HCT116 (cell line): Measurements from ENCODE around the gene SLC16A4. TPM values are rescaled to one million over a fixed set of nuclear protein-coding genes. Genes with fewer than 3 reads are reported as not detected.
A peak's percentile ranks its signal among the peaks of the same experiment; 100 is the strongest.

ENCODE experiments used
- ATAC-seq: fragments of 200-7000 bp; cut with Tn5 transposase; 2 replicates; pipeline ENCODE4 v1.9.1; 2020; ENCODE audit warnings: mild to moderate bottlenecking, moderate library complexity
- BruUV-seq: library from RNA; stranded (reverse); fragments of 400-500 nt; replicated peaks from 2 replicates; lab custom pipeline; 2021; lab: Mats Ljungman, UMichigan
- CTCF ChIA-PET: fragments of 300-600 bp; sonication (Branson Sonifier 250); formaldehyde crosslinking; loops from one replicate; lab custom pipeline; 2021; ENCODE audit warnings: antibody characterized with exemption; lab: Charles Lee
- POLR2A ChIA-PET: fragments of 300-600, 350-600 bp; sonication (Branson Sonifier 250); formaldehyde crosslinking; loops from one replicate; lab custom pipeline; 2021; ENCODE audit warnings: antibody characterized with exemption; lab: Charles Lee
- RAD21 ChIA-PET, 2 experiments: fragments of 300-600 bp; sonication (Branson Sonifier 250); formaldehyde crosslinking; loops; one replicate each; lab custom pipeline; 2023; ENCODE audit warnings: low total read pairs in 2 of 2; ENCODE audit not compliant: uncharacterized antibody in 2 of 2, unreplicated experiment in 2 of 2, low non-redundant PET in 1 of 2; lab: Charles Lee
- DNase-seq: peaks from one replicate; pipeline ENCODE4 v3.0.0-alpha.2; 2010; ENCODE audit warnings: low read depth, low spot score
- H2AFZ ChIP-seq: fragments of 200-600 bp; shearing (Covaris generic), sonication (generic); 2 replicates; pipeline ENCODE4 v1.6.1; 2017; ENCODE audit warnings: low read depth, mixed run types, mixed read lengths, antibody characterized with exemption, low read length; ENCODE audit not compliant: poor library complexity, severe bottlenecking
- H3K27ac ChIP-seq: 2 replicates; pipeline ENCODE4 v1.5.1; 2012; ENCODE audit warnings: low read depth, low read length
- H3K27me3 ChIP-seq: fragments of 200-600 bp; sonication (generic); 2 replicates; pipeline ENCODE4 v1.6.1; 2016; ENCODE audit warnings: mixed run types, low read length, mixed read lengths; ENCODE audit not compliant: insufficient read depth
- H3K36me3 ChIP-seq, 2 experiments: fragments of 200-500 bp in 1 of 2; fragments of 200-600 bp in 1 of 2; sonication (Bioruptor generic) in 1 of 2; sonication (generic) in 1 of 2; 2 replicates each; pipeline versions ENCODE4 v1.5.1 to v1.6.1; 2014 to 2016; ENCODE audit warnings: low read length in 2 of 2, inconsistent platforms in 1 of 2, mixed read lengths in 1 of 2, mixed run types in 1 of 2; ENCODE audit not compliant: insufficient read depth in 2 of 2, control insufficient read depth in 1 of 2
- H3K4me1 ChIP-seq, 2 experiments: fragments of 200-600 bp in 1 of 2; sonication (generic) in 1 of 2; 2 replicates each; pipeline versions ENCODE4 v1.5.1 to v1.6.1; 2012 to 2017; ENCODE audit warnings: low read length in 2 of 2, inconsistent platforms in 1 of 2, mild to moderate bottlenecking in 1 of 2, mixed read lengths in 1 of 2, mixed run types in 1 of 2, moderate library complexity in 1 of 2; ENCODE audit not compliant: insufficient read depth in 2 of 2, control insufficient read depth in 1 of 2
- H3K4me2 ChIP-seq: fragments of 200-600 bp; sonication (generic); 2 replicates; pipeline ENCODE4 v1.6.1; 2017; ENCODE audit warnings: mixed run types, low read length, mixed read lengths
- H3K4me3 ChIP-seq, 2 experiments: fragments of 200-600 bp in 1 of 2; sonication (generic) in 1 of 2; replicated peaks in 1 of 2; 2 replicates each; pipeline ENCODE4 v1.5.1; 2011 to 2016; ENCODE audit warnings: low read length in 2 of 2, control low read depth in 1 of 2, low read depth in 1 of 2, mild to moderate bottlenecking in 1 of 2, mixed read lengths in 1 of 2, mixed run types in 1 of 2
- H3K79me2 ChIP-seq: fragments of 200-600 bp; sonication (generic); 2 replicates; pipeline ENCODE4 v1.6.1; 2017; ENCODE audit warnings: mild to moderate bottlenecking, mixed run types, low read length, moderate library complexity, mixed read lengths; ENCODE audit not compliant: insufficient read depth
- H3K9ac ChIP-seq: fragments of 200-600 bp; sonication (generic); 2 replicates; pipeline ENCODE4 v1.6.1; 2016; ENCODE audit warnings: low read length, mixed read lengths
- H3K9me2 ChIP-seq: fragments of 200-600 bp; sonication (generic), shearing (Covaris generic); 2 replicates; pipeline ENCODE4 v1.6.1; 2017; ENCODE audit warnings: mixed run types, mild to moderate bottlenecking, moderate library complexity; ENCODE audit not compliant: insufficient read depth
- H3K9me3 ChIP-seq, 2 experiments: fragments of 200-500 bp in 1 of 2; fragments of 200-600 bp in 1 of 2; sonication (Bioruptor generic) in 1 of 2; sonication (generic) in 1 of 2; 2 replicates each; pipeline ENCODE4 v1.6.1; 2014 to 2017; ENCODE audit warnings: low read length in 2 of 2, mixed read lengths in 2 of 2, inconsistent platforms in 1 of 2, low read depth in 1 of 2, mild to moderate bottlenecking in 1 of 2, mixed run types in 1 of 2, moderate library complexity in 1 of 2; ENCODE audit not compliant: control insufficient read depth in 1 of 2, insufficient read depth in 1 of 2
- H4K20me1 ChIP-seq: fragments of 200-600 bp; sonication (generic), shearing (Covaris generic); 2 replicates; pipeline ENCODE4 v1.6.1; 2017; ENCODE audit warnings: mixed run types, mild to moderate bottlenecking, moderate library complexity; ENCODE audit not compliant: insufficient read depth
- CEBPB ChIP-seq: IDR thresholded peaks from 2 replicates; pipeline ENCODE4 v1.6.1; 2012; ENCODE audit warnings: low read depth
- ELF1 ChIP-seq: IDR thresholded peaks from 2 replicates; pipeline ENCODE4 v1.6.1; 2012; ENCODE audit warnings: low read depth, borderline replicate concordance
- EZH2phosphoT487 ChIP-seq: fragments of 200-600 bp; IDR thresholded peaks from 2 replicates; pipeline ENCODE4 v1.6.1; 2018; ENCODE audit warnings: antibody characterized with exemption, borderline replicate concordance
- POLR2A ChIP-seq: IDR thresholded peaks from 2 replicates; pipeline ENCODE4 v1.7.0; 2011; ENCODE audit warnings: borderline replicate concordance; ENCODE audit not compliant: insufficient read depth, insufficient read length; ENCODE audit errors: extremely low read depth
- SIN3A ChIP-seq: IDR thresholded peaks from 2 replicates; pipeline ENCODE4 v1.6.1; 2012; ENCODE audit warnings: low read depth
- SP1 ChIP-seq: IDR thresholded peaks from 2 replicates; pipeline ENCODE4 v1.6.1; 2012; ENCODE audit warnings: low read depth
- TCF7L2 ChIP-seq: IDR thresholded peaks from 2 replicates; pipeline ENCODE4 v1.7.0; 2011; ENCODE audit warnings: borderline replicate concordance, inconsistent platforms; ENCODE audit not compliant: insufficient read depth, insufficient read length; ENCODE audit errors: extremely low read depth
- YY1 ChIP-seq: IDR thresholded peaks from 2 replicates; pipeline ENCODE4 v1.6.1; 2011; ENCODE audit warnings: low read length, low read depth, moderate library complexity, mild to moderate bottlenecking; ENCODE audit not compliant: insufficient replicate concordance; ENCODE audit errors: extremely low read depth
- ZFX ChIP-seq: fragments of 450-650 bp; IDR thresholded peaks from 2 replicates; pipeline ENCODE4 v1.6.1; 2017
- ZNF274 ChIP-seq: fragments of 200-500 bp; sonication (Bioruptor generic); IDR thresholded peaks from 2 replicates; pipeline ENCODE4 v1.6.1; 2014; ENCODE audit warnings: mild to moderate bottlenecking, low read depth, low read length, inconsistent platforms
- intact Hi-C: fragments of 100-400 bp; cut with micrococcal nuclease; formaldehyde crosslinking; loops from 2 replicates; pipeline ENCODE4 v1.10.0; 2022
- total RNA-seq: library from RNA; stranded (reverse); gene quantifications from one replicate; pipeline ENCODE4 v1.2.1, GENCODE V29; 2021; ENCODE audit not compliant: unreplicated experiment
- TF ChIP-seq, protein P1 (sequence below): IDR thresholded peaks from 2 replicates; pipeline ENCODE4 v1.6.1; 2012
- TF ChIP-seq, protein P2 (sequence below): IDR thresholded peaks from 2 replicates; pipeline ENCODE4 v1.6.1; 2012; ENCODE audit warnings: low read depth
- TF ChIP-seq, protein P3 (sequence below): IDR thresholded peaks from 2 replicates; pipeline ENCODE4 v1.6.1; 2012

Gene SLC16A4
- total RNA-seq, 1 experiment from 2014 or later, result 0.20 TPM

DNA sequence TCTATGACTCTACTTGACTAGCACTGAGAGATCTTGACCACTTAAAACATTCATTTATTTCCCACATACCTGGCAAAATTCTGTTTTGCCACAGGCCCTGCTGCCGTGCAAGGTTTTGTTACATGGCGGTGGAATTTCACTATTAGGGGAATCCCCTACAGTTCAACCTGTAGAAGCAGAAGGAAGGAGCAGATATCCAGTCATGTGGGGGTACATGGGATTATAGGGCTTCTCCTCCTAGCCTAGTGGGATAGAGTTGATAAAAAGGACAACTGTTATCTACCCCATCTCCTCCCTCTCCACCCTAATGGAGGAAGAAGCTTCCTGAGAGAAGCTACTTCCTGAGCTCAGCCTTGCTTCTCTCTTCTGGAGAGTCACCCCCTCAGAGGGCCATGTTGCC, 42.4 kb upstream of the SLC16A4 start:
- Histone ChIP-seq H3K9me3 (no peaks in the 10 kb centered on the region), H3K27me3 (0 out of 2 replicates have a peak, but pooled peaks cover 6% of the 10 kb centered on the region), H3K4me3 (no peak overlapping the region), H3K36me3 (no peaks in the 10 kb centered on the region), H3K27ac (no peak overlapping the region), H3K9me2 (no peaks in the 10 kb centered on the region), H3K4me2 (peak overlapping the region; percentile 64), H2AFZ (no peak overlapping the region), H3K79me2 (no peaks in the 10 kb centered on the region), H3K9ac (no peak overlapping the region), H4K20me1 (no peaks in the 10 kb centered on the region), H3K4me1 (peaks cover 24 to 39% of the 10 kb centered on the region in 2 experiments)
- ATAC-seq (no peak), DNase-seq (no peak)
- TF ChIP-seq, protein P1, sequence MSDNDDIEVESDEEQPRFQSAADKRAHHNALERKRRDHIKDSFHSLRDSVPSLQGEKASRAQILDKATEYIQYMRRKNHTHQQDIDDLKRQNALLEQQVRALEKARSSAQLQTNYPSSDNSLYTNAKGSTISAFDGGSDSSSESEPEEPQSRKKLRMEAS, result no peak
- no peak for TF ChIP-seq ZFX
- TF ChIP-seq POLR2A, result no peak
- TF ChIP-seq, protein P2, sequence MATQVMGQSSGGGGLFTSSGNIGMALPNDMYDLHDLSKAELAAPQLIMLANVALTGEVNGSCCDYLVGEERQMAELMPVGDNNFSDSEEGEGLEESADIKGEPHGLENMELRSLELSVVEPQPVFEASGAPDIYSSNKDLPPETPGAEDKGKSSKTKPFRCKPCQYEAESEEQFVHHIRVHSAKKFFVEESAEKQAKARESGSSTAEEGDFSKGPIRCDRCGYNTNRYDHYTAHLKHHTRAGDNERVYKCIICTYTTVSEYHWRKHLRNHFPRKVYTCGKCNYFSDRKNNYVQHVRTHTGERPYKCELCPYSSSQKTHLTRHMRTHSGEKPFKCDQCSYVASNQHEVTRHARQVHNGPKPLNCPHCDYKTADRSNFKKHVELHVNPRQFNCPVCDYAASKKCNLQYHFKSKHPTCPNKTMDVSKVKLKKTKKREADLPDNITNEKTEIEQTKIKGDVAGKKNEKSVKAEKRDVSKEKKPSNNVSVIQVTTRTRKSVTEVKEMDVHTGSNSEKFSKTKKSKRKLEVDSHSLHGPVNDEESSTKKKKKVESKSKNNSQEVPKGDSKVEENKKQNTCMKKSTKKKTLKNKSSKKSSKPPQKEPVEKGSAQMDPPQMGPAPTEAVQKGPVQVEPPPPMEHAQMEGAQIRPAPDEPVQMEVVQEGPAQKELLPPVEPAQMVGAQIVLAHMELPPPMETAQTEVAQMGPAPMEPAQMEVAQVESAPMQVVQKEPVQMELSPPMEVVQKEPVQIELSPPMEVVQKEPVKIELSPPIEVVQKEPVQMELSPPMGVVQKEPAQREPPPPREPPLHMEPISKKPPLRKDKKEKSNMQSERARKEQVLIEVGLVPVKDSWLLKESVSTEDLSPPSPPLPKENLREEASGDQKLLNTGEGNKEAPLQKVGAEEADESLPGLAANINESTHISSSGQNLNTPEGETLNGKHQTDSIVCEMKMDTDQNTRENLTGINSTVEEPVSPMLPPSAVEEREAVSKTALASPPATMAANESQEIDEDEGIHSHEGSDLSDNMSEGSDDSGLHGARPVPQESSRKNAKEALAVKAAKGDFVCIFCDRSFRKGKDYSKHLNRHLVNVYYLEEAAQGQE, result no peak
- TF ChIP-seq TCF7L2, result no peak
- TF ChIP-seq EZH2phosphoT487, result no peak
- TF ChIP-seq SP1, result no peak
- no peak for TF ChIP-seq ZNF274
- TF ChIP-seq CEBPB, result no peak
- no peak for TF ChIP-seq SIN3A
- TF ChIP-seq ELF1, result no peak
- TF ChIP-seq YY1, result no peak
- TF ChIP-seq, protein P3, sequence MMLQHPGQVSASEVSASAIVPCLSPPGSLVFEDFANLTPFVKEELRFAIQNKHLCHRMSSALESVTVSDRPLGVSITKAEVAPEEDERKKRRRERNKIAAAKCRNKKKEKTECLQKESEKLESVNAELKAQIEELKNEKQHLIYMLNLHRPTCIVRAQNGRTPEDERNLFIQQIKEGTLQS, result no peak
- intact Hi-C loops, result loop anchor here (2.0 kb wide), 1 partner anchor 20 kb away; no protein-coding TSS in a partner anchor
- no TSS peak for BruUV-seq
- RAD21 ChIA-PET, result interaction anchor here (0.7 to 1.6 kb wide), 3 partner anchors 20 to 27 kb away, joined by 3 to 7 read pairs (median 3); no protein-coding TSS in a partner anchor
- CTCF ChIA-PET, result interaction anchor here (1.0 to 1.8 kb wide), 6 partner anchors 17 to 226 kb away, joined by 3 to 15 read pairs (median 4); no protein-coding TSS in a partner anchor
- POLR2A ChIA-PET, result interaction anchor here (1.1 kb wide), 1 partner anchor 99 kb away, joined by 3 read pairs; no protein-coding TSS in a partner anchor
